Fibroblast of skin of scalp (primary cell): Measurements from ENCODE around the gene RNU1-2.
A peak's percentile ranks its signal among the peaks of the same experiment; 100 is the strongest.
"Not testable (repeated sequence)": the region's sequence is repeated elsewhere in the genome, so short reads cannot be mapped to it uniquely, and the experiment has no call there.

ENCODE experiments used
- DNase-seq: peaks from one replicate; pipeline ENCODE4 v3.0.0-alpha.2; 2013

The RNU1-2 gene

GRCh38 chr1:16911851-16912721 is 16.3 kb downstream of the RNU1-2 start:
- not testable (repeated sequence) for DNase-seq

- DNase-seq: not testable (repeated sequence)
Measured at GRCh38 chr1:16912742-16913141, 17.0 kb downstream of the RNU1-2 start.

- DNase-seq: no peak
Measured at GRCh38 chr1:16913181-16913832, 17.5 kb downstream of the RNU1-2 start.

DNA sequence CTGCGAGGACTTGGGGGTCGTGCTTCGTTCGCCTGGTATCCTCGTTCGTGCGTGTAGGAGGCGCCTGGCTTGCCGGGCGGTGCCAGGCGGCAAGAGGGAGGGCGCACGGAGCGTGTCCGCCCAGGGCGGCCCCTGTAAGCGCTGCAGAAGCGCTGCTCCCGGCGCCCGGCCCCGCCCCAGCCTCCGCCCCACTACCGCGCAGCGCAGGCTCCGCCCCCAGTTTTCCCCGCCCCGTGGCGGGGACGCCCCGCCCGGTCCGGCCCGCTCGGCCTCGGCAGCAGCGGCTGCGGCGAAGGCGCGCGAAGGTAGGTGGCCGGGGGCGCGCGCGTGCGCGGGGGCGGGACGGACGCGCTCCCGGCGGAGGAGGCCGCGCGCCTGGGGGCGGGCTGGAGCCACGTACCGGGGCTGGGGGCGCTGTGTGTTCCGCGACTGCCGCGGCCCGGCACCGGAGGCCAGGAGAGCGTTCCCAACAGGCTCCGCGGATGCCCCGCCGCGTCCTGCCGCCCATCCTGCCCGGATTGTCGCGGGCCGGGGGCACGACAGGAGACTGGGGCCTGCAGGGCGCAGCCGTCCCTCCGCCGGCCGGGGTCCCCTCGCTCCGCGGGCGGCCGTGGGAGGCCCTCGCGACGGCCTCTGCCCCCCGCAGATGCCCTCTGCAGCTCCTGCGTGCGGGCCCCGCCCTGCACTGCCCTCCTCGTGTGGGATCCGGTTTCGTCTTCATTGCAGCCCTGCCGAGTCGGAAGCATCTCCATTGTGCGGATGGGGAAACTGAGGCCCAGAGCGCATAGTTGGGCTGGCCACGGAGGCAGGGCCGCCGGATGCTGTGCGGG is 18.3 kb downstream of the RNU1-2 start:
- DNase-seq: peak; percentile 98

DNA sequence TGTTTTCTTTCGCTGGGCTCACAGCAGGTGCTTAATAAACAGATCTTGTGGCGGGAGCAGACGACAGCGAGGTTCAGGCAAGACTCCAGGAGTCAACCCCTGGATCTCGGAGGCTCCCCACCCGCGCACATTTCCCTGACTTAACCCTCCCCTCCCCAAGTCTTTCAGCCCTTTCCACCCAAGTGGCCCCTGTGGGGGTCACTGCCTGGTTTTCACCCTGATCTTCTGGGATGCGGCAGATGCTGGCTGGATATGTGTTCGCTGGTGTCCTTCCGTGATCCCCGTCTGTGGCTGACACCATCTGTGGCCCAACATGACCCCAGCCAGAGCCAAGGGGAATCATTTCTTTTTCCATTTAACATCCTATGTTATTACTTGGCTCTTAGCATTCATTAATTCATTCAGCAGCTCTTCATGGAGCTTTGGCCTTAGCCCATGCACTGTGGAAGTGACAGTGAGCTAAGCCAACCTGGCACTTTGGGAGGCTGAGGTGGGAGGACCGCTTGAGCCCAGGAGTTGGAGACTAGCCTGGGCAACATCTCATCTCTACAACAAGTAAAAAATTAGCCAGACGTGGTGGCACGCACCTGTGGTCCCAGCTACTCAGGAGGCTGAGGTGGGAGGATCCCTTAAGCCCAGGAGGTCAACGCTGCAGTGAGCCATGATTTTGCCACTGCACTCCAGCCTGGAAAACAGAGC is 19.3 kb downstream of the RNU1-2 start:
- not testable (repeated sequence) for DNase-seq

GRCh38 chr1:16915627-16915973 is 19.8 kb downstream of the RNU1-2 start:
- DNase-seq: peak; percentile 49

GRCh38 chr1:16916036-16916880 is 20.5 kb downstream of the RNU1-2 start:
- not testable (repeated sequence) for DNase-seq

DNA sequence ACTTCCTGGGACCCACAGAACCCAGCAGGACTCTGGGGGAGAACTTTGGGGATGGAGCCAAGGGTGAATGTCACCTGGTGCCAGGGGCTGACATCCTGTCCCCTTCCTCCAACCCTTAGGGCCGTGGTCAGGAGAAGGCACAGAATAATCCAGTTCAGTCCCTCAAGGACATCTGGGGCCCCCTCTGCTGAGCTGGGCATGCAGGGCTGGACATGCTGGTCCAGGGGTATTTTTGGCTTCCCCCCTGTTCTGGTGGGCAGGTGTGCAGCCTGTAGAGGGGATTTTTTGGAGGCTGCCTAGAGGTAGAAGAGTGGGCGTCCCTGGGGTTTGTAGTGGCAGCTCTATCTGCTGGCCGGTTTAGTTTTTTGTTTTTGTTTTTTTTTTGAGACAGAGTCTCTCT is 22.6 kb downstream of the RNU1-2 start:
- no peak for DNase-seq

DNA sequence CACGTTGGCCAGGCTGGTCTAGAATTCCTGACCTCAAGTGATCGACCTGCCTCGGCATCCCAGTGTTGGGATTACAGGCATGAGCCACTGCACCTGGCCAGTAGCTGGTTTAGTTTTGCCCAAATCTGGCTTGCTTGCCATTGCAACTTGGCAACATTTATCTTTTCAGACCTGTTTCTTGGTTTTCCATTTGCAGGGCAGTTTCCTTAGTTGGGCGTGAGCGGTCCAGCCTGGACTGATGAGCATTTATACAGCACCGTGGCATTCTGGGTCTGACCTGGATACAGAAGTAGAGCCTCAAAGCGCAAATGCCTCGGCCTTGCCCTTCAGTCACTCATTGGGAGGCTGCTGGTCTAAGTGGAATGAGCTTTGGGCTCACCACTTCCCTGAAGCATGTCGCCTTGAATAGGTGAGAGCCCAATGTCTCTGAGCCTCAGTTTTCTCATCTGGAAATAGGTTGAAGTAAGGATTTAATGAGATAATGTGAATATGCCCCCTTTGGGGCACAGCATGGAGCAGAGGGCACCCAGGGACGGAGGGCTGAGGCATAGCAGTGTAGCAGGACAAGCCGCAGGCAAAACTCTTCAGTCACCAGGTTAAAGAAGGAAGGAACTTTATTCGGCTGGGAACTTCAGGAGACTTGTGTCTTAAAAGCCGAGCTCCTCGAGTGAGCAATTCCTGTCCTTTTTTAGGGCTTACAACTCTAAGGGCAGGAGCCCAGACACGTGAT is 23.3 kb downstream of the RNU1-2 start:
- DNase-seq: not testable (repeated sequence)

DNA sequence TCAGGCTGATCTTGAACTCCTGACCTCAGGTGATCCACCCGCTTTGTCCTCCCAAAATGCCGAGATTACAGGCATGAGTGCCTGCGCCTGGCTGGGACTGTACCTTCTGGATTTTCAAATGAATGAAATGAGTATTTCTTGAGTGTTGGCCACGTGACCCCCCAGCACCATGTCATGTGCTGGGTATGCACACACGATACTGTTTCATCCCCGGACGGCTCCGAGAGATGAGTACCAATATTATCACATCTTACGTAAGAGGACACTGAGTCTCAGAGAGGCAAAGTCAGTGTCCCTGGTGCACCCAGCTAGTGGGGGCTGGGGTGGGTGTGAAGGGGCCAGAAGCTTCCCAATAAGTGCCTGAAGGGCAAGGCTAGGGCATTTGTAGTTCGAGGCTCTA is 25.2 kb downstream of the RNU1-2 start:
- DNase-seq: no peak

GRCh38 chr1:16921391-16922185 is 25.8 kb downstream of the RNU1-2 start, which contains the start of gene CROCC:
CROCC (plus strand) TSS chr1:16921931; CDS start chr1:16922019, 88 bp downstream.
- peak; percentile 54 for DNase-seq

DNA sequence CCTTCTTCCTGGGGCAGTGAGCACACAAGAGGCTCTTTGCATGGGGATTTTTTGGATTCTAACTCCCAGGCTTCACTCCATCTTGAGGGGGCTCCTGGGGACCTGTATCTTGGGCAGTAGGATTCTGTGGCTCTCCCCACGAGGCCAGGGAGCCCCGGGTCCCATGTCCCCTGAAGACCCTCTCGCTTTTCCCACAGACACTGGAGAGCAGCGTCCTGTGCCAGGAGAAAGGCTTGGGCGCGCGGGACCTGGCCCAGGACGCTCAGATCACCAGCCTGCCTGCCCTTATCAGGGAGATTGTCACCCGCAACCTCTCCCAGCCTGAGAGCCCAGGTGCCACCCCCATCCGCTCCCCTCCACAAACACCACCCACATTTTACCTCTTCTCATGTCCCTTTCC is 26.7 kb downstream of the RNU1-2 start:
- no peak for DNase-seq

GRCh38 chr1:16922885-16923431 is 27.2 kb downstream of the RNU1-2 start:
- DNase-seq: no peak

DNA sequence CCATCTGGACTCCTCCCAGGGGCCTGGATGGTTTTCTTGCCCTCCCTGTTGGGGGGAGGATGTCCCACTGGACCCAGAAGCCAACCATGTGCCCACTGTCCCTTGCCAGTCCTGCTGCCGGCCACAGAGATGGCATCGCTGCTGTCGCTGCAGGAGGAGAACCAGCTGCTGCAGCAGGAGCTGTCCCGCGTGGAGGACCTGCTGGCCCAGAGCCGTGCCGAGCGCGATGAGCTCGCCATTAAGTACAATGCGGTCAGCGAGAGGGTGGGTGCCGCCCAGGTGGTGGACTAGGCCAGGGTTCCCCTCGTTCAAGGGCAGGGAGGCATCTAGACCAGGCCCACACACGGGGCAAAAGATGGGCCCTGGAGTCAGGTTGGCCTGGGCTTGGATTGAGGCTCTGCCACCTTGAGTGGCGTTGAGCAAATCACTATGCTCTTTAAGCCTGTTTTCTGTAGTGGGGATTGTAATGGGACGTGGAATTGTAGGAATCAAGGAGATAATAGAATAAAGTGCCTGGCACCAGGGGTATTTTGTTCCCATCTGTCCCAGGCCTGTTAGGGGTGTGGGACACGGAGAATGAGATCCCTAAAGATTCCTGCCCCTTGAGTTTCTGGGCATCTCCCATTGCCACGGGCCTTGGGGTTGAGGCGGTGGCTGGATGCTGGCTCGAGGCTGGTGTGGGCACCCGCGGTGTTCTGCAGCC is 28.6 kb downstream of the RNU1-2 start:
- DNase-seq: no peak

GRCh38 chr1:16924919-16925477 is 29.2 kb downstream of the RNU1-2 start:
- DNase-seq: no peak

- DNase-seq: no peak
Measured at GRCh38 chr1:16925635-16926490, 30.1 kb downstream of the RNU1-2 start.

GRCh38 chr1:16926491-16927073 is 30.8 kb downstream of the RNU1-2 start:
- DNase-seq: peak; percentile 47
